GM12865 (cell line): ENCODE data around the gene IL12RB1.
"Not testable (repeated sequence)": the region's sequence is repeated elsewhere in the genome, so short reads cannot be mapped to it uniquely, and the experiment has no call there.

Experiments
- DNase-seq: peaks from one replicate; pipeline ENCODE4 v3.0.0; 2010; ENCODE audit warnings: low read depth
- H3K4me3 ChIP-seq: 2 replicates; pipeline ENCODE4 v1.5.1; 2011; ENCODE audit warnings: mild to moderate bottlenecking, low read depth, low read length, control low read depth
- CTCF ChIP-seq: IDR thresholded peaks from 2 replicates; pipeline ENCODE4 v1.5.1; 2011; ENCODE audit warnings: low read length, control low read depth, low read depth, inconsistent platforms; ENCODE audit not compliant: insufficient read depth; ENCODE audit errors: missing control alignments

IL12RB1 gene

GRCh38 chr19:18113827-18114226 is 27.1 kb upstream of the IL12RB1 start:
- TF ChIP-seq CTCF: no peak
- no peak overlapping the region for H3K4me3 ChIP-seq
- DNase-seq: no peak

DNA sequence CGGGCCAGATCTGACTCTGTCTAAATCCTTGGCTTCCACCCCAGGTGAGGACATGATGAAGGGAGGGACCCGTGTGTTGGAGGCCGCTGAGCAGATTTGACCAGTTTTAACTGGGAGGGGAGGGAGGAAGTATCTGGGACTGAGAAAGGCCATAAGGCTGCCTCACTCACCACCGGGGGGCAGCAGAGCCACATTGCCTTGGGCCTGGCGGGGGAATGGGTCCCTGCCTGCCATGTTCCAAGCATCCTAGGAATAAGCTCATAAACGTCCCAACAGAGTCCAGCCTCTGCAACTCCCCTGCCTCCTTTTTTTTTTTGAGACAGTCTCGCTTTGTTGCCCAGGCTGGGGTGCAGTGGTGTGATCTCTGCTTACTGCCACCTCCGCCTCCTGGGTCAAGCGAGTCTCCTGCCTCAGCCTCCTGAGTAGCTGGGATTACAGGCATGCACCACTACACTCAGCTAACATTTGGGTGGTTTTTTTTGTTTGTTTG is 26.3 kb upstream of the IL12RB1 start:
- TF ChIP-seq CTCF: peak; percentile 97
- DNase-seq: peak; percentile 83
- no peak overlapping the region for H3K4me3 ChIP-seq

GRCh38 chr19:18110609-18111232 is 24.0 kb upstream of the IL12RB1 start:
- DNase-seq: no peak

DNA sequence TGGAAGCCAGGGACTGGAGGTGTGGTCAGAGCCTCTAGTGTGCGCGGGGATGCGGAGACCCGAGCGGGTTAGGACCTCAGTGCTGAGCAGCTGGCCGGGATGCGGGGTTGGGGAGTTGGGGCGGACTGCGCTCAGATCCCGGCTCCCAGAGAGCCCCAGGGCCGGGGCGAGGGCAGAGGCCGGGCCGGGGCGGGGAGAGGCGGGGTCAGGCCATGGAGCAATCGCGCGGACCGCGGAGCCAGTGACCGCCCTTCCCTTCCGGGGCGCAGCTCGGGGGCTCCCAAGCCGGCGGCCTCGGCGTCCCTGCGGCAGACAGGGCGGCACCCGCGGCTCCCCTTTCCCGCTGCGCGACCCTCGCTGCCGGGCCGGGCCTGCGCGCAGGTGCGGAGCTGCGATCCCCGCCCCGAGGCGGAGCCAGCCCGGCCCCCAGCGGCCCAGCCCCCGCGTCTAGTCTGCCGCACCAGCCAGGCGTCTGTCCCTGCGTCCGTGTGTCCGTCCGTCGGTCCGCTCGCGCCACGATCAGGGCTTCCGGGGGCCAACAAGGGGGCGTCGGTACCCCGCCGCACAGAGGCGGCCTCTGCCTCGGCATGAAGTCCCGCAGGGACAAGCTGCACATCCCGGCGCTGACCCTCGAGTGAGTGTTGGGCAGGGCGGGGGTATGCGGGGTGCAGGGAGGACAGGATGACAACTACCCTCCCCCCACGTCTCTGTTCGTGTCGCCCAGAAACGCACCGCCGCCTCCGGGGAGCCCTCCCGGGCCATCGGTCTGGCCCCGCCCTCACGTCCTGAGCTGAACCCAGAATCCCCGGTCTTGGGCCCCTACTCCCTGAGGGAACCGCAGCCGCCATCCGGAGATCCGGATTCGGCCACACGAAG is 23.2 kb upstream of the IL12RB1 start:
- TF ChIP-seq CTCF: no peak
- H3K4me3 ChIP-seq: peak overlapping the region; percentile 84
- DNase-seq: peak; percentile 57

More at GRCh38 chr19:18110609-18111232, 24.0 kb upstream of the IL12RB1 start:
- peak overlapping the region; percentile 84 for H3K4me3 ChIP-seq
- no peak for TF ChIP-seq CTCF

DNA sequence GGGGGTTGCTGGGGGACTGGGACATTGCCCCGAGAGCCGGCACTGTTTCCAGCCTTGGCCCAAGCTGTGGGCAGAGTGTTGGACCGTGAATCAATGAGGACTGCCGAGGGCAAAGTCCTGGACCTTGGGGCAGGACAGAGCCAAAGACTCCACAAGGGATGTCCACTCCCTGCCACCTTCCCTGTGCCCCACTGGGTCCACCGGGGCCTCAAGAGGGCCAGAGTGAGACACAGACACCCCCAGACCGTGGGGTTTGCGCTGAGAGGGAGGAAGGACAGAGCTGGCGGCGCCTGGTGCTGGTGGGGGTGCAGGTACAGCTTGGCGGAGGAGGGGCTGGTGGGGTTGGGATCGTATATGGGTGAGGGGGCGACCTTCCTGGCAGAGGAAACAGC is 22.6 kb upstream of the IL12RB1 start:
- no peak for DNase-seq
- TF ChIP-seq CTCF: no peak
- H3K4me3 ChIP-seq: peak overlapping the region; percentile 84

DNA sequence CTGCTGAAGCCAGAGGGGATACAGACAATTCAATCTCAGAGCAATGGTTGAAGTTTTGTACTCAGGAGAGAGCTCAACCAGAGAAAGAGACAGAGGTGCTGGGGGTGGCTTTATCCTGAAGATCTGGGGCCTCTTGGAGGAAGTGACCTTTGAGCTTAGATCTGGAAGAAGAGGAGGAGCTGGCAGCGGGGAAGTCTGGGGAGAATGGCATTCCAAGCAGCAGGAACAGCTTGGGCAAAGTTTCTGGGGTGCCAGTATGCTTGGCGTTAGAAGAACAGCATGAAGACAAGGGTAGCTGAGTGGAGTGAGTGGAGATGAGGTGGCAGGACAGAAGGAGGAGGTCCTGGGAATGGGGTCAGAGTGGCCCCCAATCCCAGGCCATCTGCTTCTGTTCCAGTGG is 22.2 kb upstream of the IL12RB1 start:
- TF ChIP-seq CTCF: no peak
- H3K4me3 ChIP-seq: no peak overlapping the region
- no peak for DNase-seq

- DNase-seq: no peak
- no peak overlapping the region for H3K4me3 ChIP-seq
- no peak for TF ChIP-seq CTCF
Measured at GRCh38 chr19:18107235-18107634, 20.5 kb upstream of the IL12RB1 start.

DNA sequence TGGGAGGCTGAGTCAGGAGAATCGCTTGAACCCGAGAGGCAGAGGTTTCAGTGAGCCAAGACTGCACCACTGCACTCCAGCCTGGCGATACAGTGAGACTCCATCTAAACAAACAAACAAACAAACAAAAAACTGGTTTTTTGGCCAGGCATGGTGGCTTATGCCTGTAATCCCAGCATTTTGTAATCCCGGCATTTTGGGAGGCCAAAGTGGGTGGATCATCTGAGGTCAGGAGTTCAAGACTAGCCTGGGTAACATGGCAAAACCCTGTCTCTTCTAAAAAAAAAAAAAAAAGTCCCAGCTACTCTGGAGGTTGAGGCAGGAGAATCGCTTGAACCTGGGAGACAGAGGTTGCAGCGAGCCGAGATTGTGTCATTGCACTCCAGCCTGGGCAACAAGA is 18.5 kb upstream of the IL12RB1 start:
- not testable (repeated sequence) for H3K4me3 ChIP-seq, DNase-seq
